ENCODE measurements around the gene KRT86. TPM values are rescaled to one million over a fixed set of nuclear protein-coding genes. Genes with fewer than 3 reads are reported as not detected.

The KRT86 gene
- 0.16 TPM in 1 of 3 replicates, not detected in the others for total RNA-seq

DNA sequence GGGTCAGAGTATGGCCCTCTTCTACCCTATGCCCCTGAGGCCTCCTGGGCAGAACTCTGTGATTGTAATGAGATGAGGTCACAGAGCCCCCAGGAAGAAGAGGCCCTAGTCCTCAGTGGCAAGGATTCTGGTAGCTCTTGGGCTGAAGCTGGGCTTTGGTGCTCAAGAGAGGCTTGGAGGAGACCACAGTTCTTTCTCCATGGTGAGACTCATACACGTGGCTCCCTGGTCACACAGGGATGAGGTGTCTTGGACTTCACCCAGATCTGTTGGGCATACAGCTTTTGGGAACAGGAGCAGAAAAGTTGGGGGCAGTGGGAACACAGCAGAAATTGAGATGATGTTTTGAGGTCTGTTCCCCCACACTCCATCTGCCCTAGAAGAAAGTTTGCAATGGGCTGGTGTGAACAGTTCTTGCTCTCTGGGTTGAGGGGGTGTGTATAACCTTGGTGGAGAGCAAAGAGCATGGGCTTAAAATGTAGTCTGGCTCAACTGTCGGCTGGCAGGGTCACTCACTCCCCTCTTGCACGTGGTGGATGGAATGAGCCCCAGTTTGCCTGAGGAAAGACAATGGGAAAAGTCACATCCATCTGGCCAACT, at the start of gene KRT86:
Gene KRT86 (plus strand): TSS at position 125 of the 600 bp plus-strand sequence. CDS start 27,272 bp downstream, outside the sequence.
- H3K27ac Mint-ChIP-seq, result no peak within 1 kb of the TSS

DNA sequence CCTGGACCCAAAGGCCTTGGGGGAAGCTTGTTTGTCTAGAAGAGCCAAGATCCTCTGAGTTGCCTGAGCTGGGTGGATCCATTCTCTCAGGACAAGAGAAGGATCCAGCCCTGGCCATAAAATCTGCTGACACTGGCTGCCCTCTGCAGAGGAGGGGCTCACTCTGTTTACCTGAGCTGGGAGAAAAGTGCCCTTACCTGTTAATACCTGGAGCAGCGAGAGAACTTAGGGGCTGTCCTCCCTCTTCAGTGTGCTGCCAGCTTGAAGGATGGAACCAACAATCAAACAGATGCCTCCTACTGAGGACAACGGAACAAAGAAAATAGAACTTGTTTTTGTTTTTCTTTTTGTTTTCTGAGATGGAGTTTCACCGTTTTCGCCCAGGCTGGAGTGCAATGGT, 48.7 kb upstream of the KRT86 start:
- Mint-ChIP-seq H3K27me3 (ENCODE audit: low read depth) (peaks cover 16% of the 10 kb centered on the region), H3K27ac (no peak overlapping the region), H3K36me3 (peaks cover 3% of the 10 kb centered on the region), H3K9me3 (peaks cover 21% of the 10 kb centered on the region), H3K4me3 (no peak overlapping the region), H3K4me1 (peaks cover 22% of the 10 kb centered on the region)
- TF ChIP-seq, protein P1, sequence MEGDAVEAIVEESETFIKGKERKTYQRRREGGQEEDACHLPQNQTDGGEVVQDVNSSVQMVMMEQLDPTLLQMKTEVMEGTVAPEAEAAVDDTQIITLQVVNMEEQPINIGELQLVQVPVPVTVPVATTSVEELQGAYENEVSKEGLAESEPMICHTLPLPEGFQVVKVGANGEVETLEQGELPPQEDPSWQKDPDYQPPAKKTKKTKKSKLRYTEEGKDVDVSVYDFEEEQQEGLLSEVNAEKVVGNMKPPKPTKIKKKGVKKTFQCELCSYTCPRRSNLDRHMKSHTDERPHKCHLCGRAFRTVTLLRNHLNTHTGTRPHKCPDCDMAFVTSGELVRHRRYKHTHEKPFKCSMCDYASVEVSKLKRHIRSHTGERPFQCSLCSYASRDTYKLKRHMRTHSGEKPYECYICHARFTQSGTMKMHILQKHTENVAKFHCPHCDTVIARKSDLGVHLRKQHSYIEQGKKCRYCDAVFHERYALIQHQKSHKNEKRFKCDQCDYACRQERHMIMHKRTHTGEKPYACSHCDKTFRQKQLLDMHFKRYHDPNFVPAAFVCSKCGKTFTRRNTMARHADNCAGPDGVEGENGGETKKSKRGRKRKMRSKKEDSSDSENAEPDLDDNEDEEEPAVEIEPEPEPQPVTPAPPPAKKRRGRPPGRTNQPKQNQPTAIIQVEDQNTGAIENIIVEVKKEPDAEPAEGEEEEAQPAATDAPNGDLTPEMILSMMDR (IDR thresholded peaks at IDR 0.05; ENCODE audit: unreplicated experiment), result no peak
- no peak for DNase-seq (ENCODE audit: low spot score in 2 of 2, unreplicated experiment in 2 of 2)

More for the DNA sequence above, at the start of gene KRT86:
- H3K4me3 Mint-ChIP-seq, result no peak within 1 kb of the TSS
- H3K4me1 Mint-ChIP-seq, result peaks cover 18% of the 10 kb centered on the region
- H3K27me3 Mint-ChIP-seq (ENCODE audit: low read depth), result peaks cover 16% of the 10 kb centered on the region
- H3K36me3 Mint-ChIP-seq, result no peaks in the 10 kb centered on the region
- DNase-seq (ENCODE audit: low spot score in 2 of 2, unreplicated experiment in 2 of 2), result no peak
- no peaks in the 10 kb centered on the region for H3K9me3 Mint-ChIP-seq
- TF ChIP-seq, protein P1 (IDR thresholded peaks at IDR 0.05; ENCODE audit: unreplicated experiment), result no peak

- Mint-ChIP-seq H3K4me1 (peaks cover 21% of the 10 kb centered on the region), H3K9me3 (peaks cover 21% of the 10 kb centered on the region), H3K4me3 (no peak overlapping the region), H3K27ac (no peak overlapping the region), H3K27me3 (ENCODE audit: low read depth) (peaks cover 20% of the 10 kb centered on the region), H3K36me3 (peaks cover 3% of the 10 kb centered on the region)
- TF ChIP-seq, protein P1 (IDR thresholded peaks at IDR 0.05; ENCODE audit: unreplicated experiment), result no peak
- no peak for DNase-seq (ENCODE audit: low spot score in 2 of 2, unreplicated experiment in 2 of 2)
Observed at GRCh38 chr12:52226446-52226845, 48.0 kb upstream of the KRT86 start.

DNA sequence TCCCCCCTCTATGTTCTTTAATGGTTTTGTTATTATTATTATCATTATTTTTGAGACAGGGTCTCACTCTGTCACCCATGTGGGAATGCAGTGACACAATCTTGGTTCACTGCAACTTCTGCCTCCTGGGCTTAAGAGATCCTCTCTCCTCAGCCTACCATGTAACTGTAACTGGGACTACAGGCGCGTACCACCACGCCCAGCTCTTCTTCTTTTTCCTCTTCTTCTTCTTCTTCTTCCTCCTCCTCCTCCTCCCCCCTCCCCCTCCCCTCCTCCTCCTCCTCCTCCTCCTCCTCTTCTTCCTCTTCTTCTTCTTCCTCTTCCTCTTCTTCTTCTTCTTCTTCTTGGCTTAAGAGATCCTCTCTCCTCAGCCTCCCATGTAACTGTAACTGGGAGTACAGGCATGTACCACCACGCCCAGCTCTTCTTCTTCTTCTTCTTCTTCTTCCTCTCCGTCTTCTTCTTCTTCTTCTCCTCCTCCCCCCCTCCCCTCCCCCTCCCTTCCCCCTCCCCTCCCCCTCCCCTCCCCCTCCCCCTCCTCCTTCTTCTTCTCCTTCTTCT, 46.8 kb upstream of the KRT86 start:
- Mint-ChIP-seq H3K4me3 (no peak overlapping the region), H3K36me3 (peaks cover 3% of the 10 kb centered on the region), H3K27ac (no peak overlapping the region), H3K27me3 (ENCODE audit: low read depth) (peaks cover 33% of the 10 kb centered on the region), H3K4me1 (peaks cover 33% of the 10 kb centered on the region), H3K9me3 (peaks cover 21% of the 10 kb centered on the region)
- DNase-seq (ENCODE audit: low spot score in 2 of 2, unreplicated experiment in 2 of 2), result no peak
- TF ChIP-seq, protein P1 (IDR thresholded peaks at IDR 0.05; ENCODE audit: unreplicated experiment), result no peak

DNA sequence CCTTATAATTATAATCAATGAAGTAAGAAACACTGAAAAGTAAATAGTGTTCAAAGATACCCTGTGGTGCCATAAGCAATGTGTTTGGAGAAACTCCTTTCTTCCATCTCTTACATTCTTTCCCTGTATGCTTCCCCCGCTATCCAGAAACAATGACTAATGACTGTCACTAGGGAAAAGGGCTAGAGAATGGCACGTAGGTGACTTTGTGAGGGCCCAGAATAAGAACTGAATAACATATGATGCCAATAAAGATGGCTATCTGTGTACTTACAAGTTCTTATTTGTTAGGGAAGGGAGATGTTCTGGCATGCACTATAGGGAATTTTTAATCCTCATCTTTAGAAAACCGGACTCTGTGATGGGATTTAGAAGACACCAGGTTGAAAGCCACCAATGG, 46.1 kb upstream of the KRT86 start:
- no peak for DNase-seq (ENCODE audit: low spot score in 2 of 2, unreplicated experiment in 2 of 2)
- Mint-ChIP-seq H3K4me1 (peaks cover 36% of the 10 kb centered on the region), H3K27ac (no peak overlapping the region), H3K36me3 (peaks cover 3% of the 10 kb centered on the region), H3K9me3 (peaks cover 21% of the 10 kb centered on the region), H3K27me3 (ENCODE audit: low read depth) (peaks cover 36% of the 10 kb centered on the region), H3K4me3 (no peak overlapping the region)
- TF ChIP-seq, protein P1 (IDR thresholded peaks at IDR 0.05; ENCODE audit: unreplicated experiment), result no peak

Data from mesothelial cell of epicardium (in vitro differentiated cells).